Measurements from ENCODE around the gene PPP2R2C.

DNA sequence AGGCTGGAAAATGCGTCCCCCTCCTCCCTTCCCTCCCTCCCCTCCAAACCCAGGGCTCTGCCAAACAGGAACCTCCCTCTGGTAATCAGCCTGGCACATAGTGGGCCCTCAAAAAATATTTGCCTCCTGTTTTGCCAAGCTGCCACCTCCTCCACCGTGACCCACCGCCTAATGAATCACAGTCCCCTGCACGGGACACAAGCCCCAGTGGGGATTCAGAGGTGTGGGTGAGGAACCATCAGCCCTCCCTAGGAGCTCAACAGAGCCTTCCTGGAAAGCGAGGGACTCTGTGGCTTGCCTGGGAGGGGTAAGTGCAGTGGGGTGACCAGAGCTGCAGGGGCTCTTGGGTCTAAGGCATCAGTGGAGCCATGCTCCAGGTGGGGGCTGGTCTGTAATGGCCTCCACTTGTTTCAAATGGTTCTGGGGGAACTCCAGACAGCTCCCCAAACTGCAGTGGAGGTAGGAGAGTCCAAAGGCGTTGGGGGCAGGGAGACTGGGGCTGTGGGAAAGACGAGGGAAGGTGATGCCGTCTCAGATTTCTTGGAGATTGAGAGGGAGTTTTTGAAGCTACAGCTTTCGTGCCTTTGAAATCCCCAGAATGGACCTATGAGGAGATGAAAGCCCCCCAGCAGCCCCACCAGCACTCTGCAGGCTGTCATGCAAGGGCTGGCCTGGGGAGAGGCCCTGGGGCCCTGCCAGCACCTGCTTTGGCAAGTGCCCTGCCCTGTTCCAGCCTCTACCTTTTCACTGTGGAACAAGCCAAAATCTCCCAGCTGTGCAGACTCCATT is 1.0 kb upstream of the PPP2R2C start:
- TF ChIP-seq POLR2AphosphoS5 (IDR thresholded peaks at IDR 0.05; ENCODE audit: low read depth, low read length), result no peak
- TF ChIP-seq, protein P1, sequence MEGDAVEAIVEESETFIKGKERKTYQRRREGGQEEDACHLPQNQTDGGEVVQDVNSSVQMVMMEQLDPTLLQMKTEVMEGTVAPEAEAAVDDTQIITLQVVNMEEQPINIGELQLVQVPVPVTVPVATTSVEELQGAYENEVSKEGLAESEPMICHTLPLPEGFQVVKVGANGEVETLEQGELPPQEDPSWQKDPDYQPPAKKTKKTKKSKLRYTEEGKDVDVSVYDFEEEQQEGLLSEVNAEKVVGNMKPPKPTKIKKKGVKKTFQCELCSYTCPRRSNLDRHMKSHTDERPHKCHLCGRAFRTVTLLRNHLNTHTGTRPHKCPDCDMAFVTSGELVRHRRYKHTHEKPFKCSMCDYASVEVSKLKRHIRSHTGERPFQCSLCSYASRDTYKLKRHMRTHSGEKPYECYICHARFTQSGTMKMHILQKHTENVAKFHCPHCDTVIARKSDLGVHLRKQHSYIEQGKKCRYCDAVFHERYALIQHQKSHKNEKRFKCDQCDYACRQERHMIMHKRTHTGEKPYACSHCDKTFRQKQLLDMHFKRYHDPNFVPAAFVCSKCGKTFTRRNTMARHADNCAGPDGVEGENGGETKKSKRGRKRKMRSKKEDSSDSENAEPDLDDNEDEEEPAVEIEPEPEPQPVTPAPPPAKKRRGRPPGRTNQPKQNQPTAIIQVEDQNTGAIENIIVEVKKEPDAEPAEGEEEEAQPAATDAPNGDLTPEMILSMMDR (IDR thresholded peaks at IDR 0.05), result no peak
